Activated CD4-positive, alpha-beta T cell treated with anti-CD3 and anti-CD28 coated beads for 48 hours (primary cell): Measurements from ENCODE around the gene JAM2.
"Not testable (repeated sequence)": the region's sequence is repeated elsewhere in the genome, so short reads cannot be mapped to it uniquely, and the experiment has no call there.

ENCODE experiments used
- DNase-seq: peaks from one replicate; pipeline ENCODE4 v3.0.0-alpha.2; 2020

The JAM2 gene

GRCh38 chr21:25647647-25648046 lies 8.6 kb downstream of the JAM2 start:
- no peak for DNase-seq

DNA sequence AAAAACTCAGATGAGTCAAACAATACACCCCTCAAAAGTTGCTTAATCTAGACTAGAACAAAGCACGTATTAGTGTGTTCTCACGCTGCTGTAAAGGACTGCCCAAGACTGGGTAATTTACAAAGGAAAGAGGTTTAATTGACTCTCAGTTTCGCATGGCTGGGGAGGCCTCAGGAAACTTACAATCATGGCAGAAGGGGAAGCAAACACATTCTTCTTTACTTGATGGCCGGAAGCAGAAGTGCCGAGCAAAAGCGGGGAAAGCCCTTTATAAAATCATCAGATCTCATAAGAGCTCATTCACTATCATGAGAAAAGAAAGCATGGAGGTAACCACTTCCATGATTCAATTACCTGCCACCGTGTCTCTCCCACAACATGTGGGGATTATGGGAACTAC lies 10.1 kb downstream of the JAM2 start:
- no peak for DNase-seq

DNA sequence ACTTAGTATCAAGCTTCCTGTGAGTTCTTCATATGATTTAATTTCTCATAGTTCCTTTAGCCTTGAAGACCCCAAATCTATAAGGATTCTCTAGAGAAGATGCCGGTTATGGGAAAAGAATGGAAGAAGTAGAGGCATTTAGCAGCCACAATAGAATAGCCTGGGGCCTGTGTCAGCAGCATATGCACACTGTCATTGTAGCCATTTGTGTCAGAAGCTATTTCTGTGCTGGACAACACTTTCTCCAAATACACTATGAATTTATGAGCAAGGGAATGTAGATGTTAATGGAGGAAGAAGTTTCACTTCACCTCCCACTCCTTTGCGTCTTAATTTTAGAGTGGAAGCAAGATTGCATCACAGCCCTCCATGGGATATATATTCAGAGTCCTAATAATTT lies 17.4 kb downstream of the JAM2 start:
- no peak for DNase-seq

- DNase-seq: no peak
These were observed 18.1 kb downstream of the JAM2 start for GRCh38 chr21:25657140-25657539.

- DNase-seq: no peak
These were observed 19.5 kb downstream of the JAM2 start for GRCh38 chr21:25658427-25659035.

DNA sequence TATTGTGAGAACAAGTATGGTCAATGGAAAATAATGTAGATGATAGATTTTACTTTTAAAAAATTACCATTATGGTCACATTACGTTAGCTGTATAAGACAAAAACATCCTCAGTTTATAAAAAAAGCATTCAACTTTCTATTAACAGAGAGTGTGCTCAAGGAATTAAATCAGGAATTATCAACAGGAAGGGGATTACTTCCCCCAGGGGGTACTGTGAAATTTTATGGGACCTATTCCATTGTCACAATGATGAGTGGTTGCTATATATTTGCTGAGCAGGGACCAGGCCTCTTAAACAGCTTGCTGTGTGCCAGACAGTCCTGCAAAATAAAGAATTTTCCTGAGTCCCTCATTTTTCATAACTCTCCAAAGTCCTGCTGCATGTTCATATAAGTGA lies 21.2 kb downstream of the JAM2 start:
- DNase-seq: no peak

- DNase-seq: no peak
These were observed 25.5 kb downstream of the JAM2 start for GRCh38 chr21:25664491-25664931.

DNA sequence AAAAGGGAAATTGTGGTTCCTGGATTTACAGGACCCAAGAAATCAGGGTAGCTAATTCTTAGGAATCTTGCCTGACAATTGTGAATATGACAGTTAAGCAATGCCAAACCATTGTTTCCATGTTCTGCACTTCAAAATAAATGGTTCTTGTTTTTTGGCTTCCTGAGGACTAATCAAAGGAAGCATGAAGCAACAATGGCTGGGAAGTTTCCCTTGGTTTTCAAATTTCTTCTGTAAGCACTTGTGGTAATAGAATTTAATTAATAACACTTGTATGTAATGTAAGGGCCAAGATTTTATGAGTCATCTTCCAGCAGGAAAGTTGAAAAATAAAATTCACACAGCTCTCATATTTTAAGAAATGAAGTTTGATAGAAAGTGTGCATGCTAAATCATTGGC lies 31.7 kb downstream of the JAM2 start:
- DNase-seq: no peak

DNA sequence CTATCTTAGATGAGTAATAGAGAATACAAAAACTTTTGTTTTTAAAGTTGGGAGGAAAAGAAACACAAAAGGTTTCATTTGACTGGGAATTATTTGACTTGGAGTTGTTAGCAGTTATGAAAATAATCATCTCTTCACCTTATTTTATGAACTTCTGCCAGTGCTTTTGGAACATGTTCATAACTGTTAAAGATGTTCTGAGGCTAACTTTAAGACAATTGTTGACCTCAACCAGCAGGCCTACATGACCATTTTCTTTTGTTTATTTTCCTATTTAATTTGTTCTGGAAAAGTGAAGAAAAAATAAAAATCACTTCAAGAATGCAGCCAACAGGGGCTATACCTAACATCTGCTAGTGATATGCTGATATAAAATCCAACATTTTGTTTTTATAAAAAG lies 37.4 kb downstream of the JAM2 start:
- no peak for DNase-seq

DNA sequence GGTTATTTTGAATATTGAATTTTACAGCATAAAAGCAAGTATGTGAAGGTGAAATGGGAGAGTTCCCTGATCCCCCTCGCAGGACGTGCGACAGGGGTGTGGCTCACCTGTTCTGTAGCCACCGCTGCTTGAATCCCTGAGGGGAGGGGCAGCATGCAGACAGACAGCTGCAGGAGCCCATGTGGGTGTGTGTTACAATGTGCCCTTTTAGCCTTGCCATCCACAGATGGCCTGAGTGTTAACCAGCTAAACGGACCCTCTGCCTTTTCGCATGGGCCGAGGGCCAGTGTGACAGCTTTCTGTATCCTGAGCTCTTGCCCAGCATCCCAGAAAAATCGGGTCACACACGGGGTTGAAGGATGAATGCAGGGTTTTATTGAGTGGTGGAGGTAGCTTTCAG lies 43.3 kb downstream of the JAM2 start:
- no peak for DNase-seq

DNA sequence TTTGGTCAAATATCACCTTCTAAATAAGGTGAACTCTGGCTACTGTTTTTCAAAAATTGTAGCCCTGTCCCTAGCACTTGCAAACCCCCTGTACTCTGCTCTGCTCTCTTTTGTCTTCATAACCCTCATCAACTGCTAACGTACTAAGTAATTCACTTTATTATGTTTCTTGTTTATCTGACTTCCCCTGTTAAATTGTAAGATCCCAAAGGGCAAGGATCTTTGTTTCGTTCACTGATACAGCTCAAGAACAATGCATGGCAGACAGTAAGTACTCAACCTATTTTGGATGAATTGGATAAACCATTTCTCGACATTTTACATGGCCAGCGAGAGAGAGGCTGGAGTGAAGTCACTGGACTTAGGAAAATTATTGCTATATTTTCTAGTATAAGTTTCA lies 48.7 kb downstream of the JAM2 start:
- DNase-seq: no peak

DNA sequence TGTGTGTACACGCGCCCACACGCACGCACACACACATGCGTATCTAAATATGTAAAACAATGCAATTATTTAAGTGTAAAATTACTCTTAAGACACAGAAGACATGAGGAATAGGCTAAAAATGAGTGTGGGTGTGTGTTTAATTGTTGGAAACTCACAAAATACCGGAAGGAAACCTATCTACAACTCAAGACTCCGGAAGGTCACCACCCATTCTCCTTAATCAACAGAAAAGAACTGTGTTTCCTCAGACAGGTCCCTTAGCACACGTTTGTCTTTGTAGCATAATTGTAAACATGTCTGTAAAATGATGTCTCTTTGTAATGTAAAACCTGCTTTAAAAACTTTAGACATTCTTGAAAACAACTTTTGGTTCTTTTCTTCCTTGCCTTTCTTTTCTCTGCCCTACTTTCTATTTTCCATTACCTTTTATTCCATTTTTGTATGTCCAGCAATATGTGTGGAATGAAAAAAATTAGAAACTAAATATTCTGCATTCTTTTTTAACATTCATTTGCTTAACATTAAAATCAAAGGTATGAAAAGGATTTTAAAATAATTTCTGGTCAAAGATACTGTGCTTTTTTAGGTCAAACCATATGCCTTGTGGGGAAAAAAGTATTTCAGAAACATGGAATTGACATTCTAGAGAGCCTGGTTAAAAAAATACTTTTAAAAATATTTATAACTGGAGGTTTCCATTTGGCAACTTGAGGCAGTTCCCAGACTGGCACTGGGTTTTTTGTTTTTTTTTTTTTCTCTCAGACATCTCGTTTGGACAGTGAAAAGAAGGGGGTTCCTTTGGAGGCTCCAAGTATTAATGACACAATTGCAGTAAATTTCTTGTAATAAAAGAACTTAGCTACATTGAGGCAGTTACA lies 49.5 kb downstream of the JAM2 start:
- no peak for DNase-seq

DNA sequence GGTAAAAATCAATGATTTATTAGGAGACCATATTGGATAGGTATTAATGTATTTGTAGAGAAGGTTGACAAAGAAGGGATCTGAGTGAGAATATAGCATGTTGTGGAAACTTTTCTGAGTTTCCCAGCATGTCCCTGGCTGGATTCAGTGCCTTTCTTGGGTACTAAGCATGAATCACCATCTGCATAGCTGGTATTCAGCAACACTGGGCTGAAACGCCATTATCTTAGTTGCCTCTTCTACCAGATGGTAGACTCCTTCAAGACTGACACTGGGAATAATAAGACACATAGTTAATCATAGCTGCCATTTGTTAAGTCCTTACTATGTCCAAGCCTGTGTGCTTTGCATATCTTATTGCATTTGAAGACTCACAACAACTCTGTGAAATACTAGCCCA lies 50.2 kb downstream of the JAM2 start:
- no peak for DNase-seq

- DNase-seq: no peak
These were observed 52.9 kb downstream of the JAM2 start for GRCh38 chr21:25691976-25692375.

- not testable (repeated sequence) for DNase-seq
These were observed 56.4 kb downstream of the JAM2 start for GRCh38 chr21:25695461-25695860.

- no peak for DNase-seq
These were observed 61.7 kb downstream of the JAM2 start for GRCh38 chr21:25700741-25701140.

GRCh38 chr21:25701529-25701928 lies 62.5 kb downstream of the JAM2 start:
- no peak for DNase-seq

GRCh38 chr21:25708467-25709065 lies 69.5 kb downstream of the JAM2 start:
- DNase-seq: peak; percentile 49

DNA sequence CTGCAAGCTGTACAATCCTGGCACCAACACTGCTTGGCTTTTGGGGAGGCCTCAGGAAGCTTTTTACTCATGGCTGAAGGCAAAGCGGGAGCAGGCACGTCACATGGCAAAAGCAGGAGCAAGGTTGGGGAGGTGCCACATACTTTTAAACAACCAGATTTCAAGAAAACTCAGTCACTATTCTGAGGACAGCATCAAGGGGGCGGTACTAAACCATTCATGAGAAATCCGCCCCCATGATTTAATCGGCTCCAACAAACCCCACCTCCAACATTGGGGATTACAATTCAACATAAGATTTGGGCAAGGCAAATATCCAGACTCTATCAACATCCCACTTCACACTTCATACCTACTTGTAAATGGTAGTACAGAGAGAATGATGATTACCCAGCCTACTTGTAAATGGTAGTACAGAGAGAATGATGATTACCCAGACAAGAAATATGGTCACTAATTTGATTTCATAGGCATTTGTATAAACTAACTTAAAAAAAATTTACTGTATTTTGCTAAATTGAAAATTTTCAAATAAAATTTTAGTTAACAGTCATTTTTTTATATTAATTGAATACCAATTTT lies 70.7 kb downstream of the JAM2 start:
- no peak for DNase-seq

DNA sequence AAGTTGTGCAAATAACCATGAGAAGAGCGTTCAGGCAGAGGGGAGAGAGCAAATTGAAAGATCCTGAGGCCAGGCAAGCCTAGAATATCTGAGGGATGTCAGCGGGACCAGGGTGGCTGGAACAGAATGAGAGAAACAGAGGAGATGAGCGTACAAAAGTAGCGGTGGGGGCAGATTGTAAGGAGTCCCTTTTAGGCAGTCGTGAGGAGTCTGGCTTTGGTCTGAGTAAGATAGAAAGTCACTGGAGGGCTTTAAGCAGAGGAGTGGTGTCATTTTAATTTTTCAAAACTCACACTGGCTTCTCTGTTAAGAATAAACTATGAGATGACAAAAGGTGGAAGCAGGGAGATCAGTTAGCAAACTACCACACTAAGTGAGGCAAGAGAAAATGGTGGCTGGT lies 71.5 kb downstream of the JAM2 start:
- no peak for DNase-seq

DNA sequence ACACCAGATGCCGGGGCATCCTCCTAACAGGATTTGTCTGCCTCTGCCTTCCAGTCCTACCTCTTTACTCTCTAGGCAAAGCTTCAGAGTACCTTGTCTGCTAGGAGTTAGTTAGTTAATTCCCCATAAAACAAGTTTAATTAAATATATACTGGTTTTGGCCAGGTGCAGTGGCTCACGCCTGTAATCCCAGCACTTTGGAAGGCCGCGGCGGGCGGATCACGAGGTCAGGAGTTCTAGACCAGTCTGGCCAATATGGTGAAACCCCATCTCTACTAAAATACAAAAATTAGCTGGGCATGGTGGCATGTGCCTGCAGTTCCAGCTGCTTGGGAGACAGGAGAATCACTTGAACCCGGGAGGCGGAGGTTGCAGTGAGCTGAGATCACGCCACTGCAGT lies 75.0 kb downstream of the JAM2 start:
- DNase-seq: not testable (repeated sequence)

- no peak for DNase-seq
These were observed 78.6 kb downstream of the JAM2 start for GRCh38 chr21:25717491-25718147.

DNA sequence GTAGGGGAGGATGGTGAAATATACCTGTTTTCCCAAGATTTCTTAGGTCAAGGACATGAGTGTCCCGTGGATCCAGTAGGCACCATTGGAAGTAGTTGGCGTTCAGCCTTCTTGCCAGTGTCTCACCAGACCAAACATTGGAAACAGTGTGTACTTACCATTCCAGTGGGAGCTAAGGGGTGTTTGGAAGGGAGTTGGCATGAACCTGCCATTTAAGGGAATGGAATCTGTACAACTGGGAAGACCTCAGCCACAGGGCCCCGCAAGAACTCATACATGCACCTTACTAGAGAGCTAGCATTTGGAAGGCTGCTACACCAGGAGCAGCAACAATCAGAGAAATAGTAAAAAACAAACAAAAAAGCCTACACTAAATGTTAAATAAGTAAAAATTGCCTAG lies 82.9 kb downstream of the JAM2 start:
- no peak for DNase-seq
